T-helper 2 cell treated with Interferon-gamma antibody and Interleukin-4, amounts not matched to agents 100 ng/mL and 5 ng/mL, for 36 hours (primary cell): ENCODE data around the gene DYDC1. TPM values are rescaled to one million over a fixed set of nuclear protein-coding genes. Genes with fewer than 3 reads are reported as not detected.
"Not testable (repeated sequence)": the region's sequence is repeated elsewhere in the genome, so short reads cannot be mapped to it uniquely, and the experiment has no call there.

Experiments
- intact Hi-C: fragments of 100-400 bp; cut with micrococcal nuclease; formaldehyde crosslinking; loops from one replicate; pipeline ENCODE4 v1.15.1; 2023
- total RNA-seq: library from RNA; stranded (reverse); gene quantifications from 2 replicates; pipeline ENCODE4 v1.2.3, GENCODE V29; 2022

DYDC1 gene
- not detected in 2 replicates for total RNA-seq

DNA sequence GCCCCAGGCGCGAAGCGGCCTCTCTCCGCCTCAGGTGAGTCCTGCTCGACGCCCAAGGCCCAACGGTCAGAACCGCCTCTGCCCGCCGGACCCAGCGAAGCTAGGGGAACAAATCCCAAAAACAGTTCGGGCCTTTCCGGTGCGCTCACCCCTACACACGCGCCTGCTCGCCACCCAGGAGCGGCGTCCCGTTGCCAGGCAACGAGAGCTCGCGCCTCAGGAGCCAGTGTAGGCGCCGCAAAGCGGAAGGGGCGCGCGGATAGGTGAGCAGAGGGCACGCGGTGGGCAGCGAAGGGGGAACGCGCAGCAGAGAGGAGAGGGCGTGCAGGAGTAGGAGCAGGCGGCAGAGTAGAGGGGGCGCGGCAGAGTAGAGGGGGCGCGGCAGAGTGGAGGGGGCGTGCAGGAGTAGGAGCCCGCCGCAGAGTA is at the start of gene DYDC1, which contains the start of gene DYDC2:
DYDC1 (minus strand) TSS at position 193 of the 426 bp plus-strand sequence. CDS start 4,154 bp downstream, outside the sequence.
DYDC2 (plus strand) TSS at position 219 of the 426 bp plus-strand sequence. CDS start 5,663 bp downstream, outside the sequence.
- intact Hi-C loops = no loop called here

DNA sequence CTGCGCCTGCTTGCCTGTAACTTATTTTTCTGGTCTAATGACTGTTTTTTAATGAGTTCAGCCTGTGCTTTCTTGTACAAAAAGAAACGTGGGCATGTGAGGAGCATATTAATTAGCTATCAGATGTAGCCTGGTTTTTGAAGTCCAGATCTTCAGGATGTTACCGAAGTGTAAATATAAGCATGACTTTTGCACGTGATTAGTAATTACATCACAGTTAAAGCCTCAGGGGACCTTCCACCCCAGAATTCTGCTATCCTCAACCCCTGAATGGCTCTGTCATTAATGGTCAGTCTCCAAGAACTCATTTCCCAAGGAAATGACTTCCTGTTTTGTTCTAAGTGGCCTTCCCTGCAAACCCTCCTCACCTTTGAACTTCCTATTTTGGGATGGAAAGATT is 49.6 kb upstream of the DYDC1 start:
- intact Hi-C loops = loop anchor here (5.0 kb wide), 1 partner anchor 36 kb away; no protein-coding TSS in a partner anchor

DNA sequence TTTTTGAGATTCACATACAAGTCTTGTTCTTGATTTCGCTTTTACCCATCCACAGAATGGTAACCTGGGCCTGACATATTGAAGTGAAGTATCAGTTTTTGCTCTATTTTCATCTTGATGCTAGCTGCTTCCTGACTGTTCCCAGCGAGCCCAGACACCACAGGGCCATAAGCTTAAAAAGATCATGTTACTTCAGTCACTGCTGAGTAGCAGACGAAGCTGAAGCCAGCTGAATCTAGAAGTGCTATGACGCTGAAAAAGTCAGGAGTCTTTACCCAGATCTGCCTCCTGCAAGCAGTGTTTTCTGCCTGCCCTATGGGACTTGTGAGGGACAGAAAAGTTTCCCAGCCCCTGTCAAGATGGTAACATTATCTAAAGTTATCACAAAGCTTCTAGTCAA is 49.1 kb upstream of the DYDC1 start:
- intact Hi-C loops = loop anchor here (5.0 kb wide), 1 partner anchor 37 kb away; no protein-coding TSS in a partner anchor

DNA sequence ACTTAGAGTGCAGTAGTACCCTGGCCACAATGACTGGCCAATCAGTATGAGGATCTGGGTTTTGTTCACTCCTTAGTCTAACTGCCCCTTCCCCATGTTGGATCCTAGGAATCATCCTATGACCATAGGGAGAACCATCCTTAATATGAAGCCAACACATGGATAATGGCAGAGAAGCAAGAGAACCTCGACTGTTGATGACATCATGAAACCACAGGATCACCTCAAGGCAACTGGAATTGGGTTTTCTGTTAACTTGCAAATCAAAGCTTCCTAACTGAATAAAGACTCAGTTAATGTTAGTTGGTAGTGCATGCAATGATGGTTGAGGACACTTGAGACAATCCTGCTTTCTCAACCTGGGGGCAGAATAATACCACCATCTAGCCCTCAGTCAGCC is 48.5 kb upstream of the DYDC1 start:
- intact Hi-C loops = loop anchor here (5.0 kb wide), 1 partner anchor 37 kb away; no protein-coding TSS in a partner anchor

DNA sequence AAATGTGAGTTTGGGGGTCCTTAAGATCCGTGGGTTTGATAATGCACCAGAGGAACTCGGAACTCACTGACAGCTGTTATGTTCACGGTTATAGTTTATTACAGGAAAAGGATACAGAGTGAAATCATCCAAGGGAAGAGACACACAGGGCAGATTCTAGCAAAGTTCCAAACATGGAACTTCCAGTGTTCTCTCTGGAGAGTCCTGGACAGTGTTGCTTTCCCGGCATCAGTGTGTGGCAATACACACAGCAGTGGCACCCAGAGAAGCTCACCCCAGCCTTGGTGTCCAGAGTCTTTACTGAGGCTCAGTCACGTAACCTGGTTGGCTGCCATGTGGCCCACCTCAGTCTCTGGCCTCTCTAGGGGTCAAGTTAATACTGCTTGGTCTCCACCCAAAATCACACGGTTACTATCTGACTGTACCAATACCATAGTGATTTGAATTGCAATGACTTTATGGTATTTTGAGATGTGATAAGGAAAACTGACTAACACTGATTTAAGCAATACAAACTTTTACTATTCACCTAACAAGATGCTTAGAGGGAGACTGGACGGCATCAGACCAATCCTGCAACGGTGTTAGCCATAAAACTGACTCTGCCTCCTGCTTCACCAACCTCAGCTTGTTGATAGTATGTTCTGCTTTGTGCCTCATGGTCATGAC is 43.7 kb upstream of the DYDC1 start:
- intact Hi-C loops = no loop called here

DNA sequence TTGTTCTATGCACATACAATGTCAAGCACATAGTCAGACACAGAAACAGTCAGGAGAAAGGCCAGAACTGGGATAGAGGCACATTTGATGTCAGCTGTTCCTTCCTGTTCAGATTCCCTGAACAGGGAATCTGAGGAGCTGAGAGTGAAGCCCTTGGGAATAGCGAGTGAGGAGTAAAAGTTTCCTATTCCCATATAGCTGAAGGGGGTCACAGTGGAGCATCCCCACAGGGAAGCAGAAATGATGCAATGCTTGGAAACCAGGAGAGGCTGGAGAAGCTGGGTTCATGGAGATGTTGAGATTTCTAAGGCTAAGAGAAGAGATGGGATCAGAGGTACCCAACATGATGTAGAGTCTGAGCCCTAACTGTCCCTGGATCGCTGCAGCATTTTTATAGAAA is 40.5 kb upstream of the DYDC1 start:
- intact Hi-C loops = no loop called here

DNA sequence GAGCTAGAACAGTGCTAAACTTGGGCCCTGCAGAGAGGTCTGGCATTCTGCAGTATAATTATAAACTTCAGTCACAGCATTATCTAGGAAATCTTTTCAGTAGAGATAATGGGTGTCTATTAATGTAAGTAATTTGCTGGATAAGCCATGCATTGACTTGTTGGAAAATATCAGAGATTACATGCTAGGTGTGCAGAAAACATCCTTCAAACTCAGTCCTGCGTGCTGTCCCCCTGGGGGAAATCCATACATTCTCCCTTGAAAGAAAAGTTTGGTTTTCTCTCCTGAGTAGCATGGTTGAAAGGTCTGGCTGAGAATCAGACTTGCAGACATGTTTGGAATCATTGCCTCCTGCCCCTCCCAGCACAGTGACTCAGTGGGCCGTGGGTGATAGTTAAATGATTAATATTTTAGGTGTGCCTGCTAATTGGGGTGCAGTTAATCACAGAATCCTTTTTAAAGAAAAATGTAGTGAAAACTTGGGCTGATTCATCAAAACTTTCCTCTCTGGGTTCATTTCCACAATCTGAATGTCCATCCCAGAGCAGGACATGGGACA is 37.9 kb upstream of the DYDC1 start:
- intact Hi-C loops = no loop called here

DNA sequence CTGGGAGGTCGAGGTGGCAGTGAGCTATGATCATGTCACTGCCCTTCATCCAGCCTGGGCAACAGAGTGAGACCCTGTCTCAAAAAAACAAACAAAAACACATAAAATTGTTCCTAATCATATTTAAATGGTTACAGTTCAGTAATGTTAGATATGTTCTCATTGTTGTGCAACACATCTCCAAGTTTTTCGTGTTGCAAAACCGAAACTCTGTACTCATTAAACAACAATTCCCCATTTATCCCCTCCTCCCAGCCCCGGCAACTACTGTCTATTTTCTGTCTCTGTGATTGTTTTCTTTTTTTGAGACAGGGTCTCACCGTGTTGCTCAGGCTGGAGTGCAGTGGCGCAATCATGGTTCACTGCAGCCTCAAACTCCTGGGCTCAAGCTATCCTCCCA is 35.7 kb upstream of the DYDC1 start:
- intact Hi-C loops = no loop called here

DNA sequence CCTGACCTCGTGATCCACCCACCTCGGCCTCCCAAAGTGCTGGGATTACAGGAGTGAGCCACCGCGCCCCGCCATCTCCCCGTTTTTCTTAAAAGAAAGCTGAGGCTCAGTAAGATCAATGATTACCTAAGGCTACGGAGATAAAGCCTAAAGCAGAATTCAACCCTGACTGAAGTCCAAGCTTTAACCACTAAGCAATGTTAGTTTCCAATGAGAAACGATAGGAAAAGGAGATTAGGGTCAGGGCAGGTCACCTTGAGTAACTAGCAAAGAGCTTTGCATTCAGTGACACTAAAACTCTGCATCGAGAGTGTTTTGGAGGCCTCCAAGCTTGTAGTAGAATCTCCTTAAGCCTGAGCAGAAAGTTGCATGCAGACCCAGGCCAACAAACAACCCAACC is 34.2 kb upstream of the DYDC1 start:
- intact Hi-C loops = no loop called here

DNA sequence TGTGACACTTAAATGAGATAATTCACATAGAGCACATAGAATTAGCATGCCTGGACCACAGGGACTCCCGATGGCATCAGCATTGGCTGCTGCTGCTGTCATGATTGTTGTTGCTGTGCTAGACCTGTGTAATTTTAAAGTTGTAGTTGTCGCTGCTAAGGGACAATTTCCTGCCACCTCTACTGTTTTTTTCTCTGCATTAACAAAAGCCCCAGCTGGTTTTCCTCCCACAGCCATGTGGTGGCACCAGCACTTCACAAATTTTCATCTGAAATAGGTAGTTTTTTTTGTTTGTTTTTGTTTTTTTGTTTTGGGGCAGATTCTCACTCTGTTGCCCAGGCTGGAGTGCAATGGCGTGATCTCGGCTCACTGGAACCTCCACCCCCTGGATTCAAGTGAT is 26.4 kb upstream of the DYDC1 start:
- intact Hi-C loops = loop anchor here (1.0 to 2.0 kb wide), 3 partner anchors 60 to 214 kb away; no protein-coding TSS in a partner anchor

DNA sequence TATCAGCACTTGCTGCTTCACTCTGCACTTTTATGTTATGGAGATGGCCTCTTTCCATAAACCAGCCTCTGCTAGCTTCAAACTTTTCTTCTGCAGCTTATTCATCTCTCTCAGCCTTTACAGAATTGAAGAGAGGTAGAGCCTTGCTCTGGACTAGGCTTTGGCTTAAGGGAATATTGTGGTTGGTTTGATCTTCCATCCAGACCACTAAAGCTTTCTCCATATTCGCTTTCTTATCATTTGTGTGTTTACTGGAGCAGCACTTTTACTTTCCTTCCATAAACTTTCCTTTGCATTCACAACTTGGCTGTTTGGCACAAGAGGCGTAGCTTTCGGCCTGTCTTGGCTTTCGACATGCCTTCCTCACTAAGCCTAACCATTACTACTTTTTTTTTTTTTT is 23.6 kb upstream of the DYDC1 start:
- intact Hi-C loops = no loop called here

DNA sequence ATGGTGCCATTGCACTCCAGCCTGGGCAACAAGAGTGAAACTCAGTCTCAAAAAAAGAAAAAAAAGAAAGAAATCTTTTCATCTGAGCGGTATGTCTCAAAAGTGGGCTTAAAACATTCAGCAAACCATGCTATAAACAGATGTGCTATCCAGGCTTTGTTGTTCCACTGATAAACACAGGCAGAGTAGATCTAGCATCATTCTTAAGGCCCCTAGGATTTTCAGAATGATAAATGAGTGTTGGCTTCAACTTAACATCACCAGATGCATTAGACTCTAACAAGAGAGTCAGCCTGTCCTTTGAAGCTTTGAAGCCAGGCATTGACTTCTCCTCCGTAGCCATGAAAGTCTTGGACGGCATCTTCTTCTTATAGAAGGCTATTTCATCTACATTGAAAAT is 23.1 kb upstream of the DYDC1 start:
- intact Hi-C loops = loop anchor here (5.0 kb wide), 1 partner anchor 638 kb away; no protein-coding TSS in a partner anchor

DNA sequence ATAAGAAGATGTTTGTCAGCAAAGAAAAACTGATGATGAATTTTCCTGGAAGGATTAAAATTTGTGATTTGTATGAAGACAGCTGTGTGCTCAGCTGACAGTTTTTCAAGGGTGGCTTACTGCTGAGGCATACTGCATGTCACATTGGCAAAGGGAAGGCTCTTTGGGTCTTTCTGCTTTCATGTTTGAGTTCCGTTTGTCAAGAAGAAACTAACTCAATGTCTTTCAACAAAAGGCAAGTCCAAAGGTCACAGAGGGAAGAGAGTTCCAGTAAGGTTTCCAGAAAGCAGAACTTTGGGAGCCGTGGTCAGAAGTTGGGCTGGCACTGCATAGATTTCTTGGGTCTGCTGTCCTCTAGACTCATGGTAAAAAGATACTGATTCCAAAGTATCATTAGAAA is 16.9 kb upstream of the DYDC1 start:
- intact Hi-C loops = no loop called here

DNA sequence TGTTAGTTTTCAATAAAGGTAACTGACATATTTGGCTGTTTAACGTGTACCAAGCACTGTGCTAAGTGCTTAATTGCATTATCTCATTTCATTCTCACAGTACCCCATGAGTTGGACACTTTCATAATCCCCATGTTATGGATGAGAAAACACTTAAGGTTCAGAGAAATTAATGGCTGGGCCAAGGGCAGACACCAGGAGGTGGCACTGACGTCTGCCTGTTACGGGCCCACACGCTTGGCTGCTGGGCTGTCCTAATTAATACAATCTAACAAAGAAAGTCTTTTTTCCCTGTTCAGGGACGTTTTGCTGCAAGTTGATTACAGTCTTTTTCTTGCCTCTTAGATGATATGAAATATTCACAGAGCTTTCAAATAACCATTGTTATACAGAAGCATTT is 16.1 kb upstream of the DYDC1 start:
- intact Hi-C loops = no loop called here

DNA sequence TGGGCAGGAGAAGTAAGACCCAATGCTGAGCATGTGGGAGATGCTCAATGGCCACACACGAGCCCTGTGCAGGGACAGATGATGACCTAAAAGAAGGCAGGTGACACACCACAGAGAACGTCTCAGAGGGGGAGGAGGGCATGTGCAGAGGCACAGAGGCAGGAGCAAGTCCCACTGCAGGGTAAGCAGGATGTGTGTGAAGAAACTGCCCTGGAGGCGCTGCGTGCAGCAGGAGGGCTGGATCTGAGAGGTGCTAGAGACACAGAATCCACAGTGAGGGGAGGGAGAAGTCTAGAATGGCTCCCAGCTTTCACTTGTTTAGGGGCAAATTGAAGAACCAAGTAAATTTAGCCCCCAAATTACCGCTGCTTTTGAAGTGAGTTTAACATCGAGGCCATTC is 14.9 kb upstream of the DYDC1 start:
- intact Hi-C loops = no loop called here

DNA sequence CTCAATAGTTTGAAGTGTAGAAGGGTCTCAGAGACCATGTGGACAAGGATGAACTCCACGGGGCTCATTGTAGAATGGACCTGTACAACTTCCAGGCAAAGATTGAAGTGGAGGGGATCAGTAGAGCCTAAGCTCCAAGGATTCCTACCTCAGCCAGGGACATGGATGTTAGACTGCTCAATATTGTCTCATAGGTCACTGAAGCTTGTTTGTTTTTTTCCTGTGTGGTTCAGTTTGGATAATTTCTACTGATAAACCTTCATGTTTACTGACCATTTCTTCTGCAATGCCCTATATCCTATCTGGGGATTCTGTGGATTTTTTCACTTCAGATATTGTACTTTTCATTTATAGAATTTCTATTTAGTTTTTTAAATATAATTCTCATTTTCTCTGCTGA is 9.0 kb upstream of the DYDC1 start:
- intact Hi-C loops = no loop called here

DNA sequence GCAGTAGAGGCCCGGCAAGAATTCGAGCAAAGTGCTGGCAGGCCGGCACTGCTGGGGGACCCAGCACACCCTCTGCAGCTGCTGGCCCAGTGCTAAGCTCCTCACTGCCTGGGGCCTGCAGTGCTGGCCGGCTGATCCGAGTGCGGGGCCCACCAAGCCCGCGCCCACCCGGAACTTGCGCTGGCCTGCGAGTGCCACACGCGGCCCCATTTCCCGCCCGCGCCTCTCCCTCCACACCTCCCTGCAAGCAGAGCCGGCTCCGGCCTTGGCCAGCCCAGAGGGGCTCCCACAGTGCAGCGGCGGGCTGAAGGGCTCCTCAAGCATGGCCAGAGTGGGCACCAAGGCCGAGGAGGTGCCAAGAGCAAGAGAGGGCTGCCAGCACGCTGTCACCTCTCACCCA is 3.1 kb upstream of the DYDC1 start:
- intact Hi-C loops = no loop called here

DNA sequence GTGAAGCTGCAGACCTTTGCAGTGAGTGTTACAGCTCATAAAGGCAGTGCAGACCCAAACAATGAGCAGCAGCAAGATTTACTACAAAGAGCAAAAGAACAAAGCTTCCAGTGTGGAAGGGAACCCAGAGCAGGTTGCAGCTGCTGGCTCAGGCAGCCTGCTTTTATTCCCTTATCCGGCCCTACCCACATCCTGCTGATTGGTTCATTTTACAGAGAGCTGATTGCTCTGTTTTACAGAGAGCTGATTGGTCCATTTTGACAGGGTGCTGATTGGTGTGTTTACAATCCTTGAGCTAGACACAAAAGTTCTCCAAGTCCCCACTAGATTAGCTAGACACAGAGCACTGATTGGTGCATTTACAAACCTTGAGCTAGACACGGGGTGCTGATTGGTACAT is 2.4 kb upstream of the DYDC1 start:
- intact Hi-C loops = not testable (repeated sequence)

DNA sequence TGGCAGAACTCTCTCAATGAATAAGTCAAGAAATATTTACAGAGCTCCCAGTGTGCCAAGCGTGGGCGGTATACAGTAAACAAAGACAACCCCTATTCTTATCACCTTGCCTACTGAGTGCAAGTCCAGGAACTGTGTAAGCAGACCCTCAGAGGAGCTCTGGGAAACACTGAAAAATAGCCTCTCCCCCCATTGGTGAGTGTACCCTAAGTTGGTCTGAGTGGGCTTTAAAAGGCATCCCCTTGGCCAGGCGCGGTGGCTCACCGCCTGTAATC is 1.2 kb upstream of the DYDC1 start:
- intact Hi-C loops = no loop called here

DNA sequence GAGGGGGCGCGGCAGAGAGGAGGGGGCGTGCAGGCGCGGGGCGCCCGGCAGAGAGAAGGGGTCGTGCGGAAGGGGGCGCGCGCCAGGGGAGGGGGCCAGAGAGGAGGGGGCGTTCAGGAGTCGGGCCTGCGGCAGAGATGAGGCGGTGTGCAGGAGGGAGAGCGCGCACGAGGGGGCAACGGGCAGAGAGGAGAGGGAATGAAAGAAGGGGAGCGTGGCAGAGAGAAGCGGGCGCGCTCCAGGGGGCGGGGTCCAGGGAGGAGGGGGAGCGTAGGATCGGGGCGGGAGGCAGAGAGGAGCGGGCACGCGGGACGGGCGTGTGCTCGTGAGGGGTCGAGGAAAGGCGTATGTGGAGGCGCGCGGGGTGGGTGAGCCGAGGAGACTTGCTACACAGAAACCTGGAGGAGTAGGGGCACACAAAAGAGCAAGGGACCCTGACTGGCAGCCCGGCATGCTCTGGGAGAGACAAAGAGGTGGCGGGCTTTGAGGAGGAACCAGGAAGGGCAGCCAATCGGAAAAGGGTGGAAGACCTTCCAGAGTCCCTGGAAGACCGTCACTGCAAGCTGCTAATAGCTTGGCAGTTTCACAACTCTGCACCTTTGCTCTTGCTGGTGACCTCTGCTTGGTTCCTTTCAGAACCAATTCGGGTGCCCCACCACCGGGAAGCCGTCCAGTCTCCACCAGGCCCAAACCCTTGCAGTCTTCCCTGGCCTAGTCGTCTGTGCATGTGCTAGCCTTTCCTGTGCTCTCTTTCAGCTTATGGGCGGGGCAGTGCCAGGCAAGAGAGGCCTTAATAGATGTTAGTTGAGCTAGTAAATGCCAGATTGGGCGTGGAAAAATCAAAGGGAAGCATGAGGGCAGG is 665 bp upstream of the DYDC1 start:
- intact Hi-C loops = no loop called here

DNA sequence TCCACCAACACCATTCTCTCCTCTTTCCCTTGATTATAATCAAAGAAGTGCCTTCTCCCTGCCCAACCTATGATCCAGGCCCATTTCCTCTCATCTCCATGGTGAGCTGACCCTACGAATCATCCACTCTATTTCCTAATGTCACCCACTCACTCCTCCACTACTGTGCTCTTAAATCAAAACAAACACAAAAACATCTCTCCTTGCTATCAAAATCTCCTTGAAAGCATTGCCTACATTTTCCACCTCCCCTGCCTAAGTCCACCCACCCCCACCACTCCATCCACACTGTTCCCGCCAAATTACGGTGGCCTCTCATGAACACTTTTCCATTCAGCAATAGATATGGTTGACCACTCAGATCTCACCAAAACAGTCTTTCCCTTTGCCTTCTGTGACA is 5.3 kb downstream of the DYDC1 start:
- intact Hi-C loops = no loop called here

DNA sequence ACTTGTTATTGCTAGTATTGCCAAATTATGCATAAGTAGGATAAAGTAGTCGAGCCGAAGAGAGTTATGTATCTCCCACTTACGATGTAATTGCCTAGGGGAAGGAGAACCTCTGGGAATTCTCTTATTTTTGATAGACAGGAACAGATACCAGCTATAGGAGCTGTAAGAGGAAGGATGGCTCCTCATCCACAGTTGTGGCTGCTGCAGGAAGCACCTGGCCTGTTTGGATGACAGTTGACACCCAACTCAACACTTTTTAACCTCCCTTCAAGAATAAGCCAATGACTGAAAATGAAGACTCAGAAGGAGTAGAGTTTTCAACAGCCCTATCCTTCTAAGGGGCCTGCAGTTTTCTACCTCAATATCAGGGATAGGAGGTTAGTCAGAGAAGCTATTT is 6.3 kb downstream of the DYDC1 start:
- intact Hi-C loops = no loop called here
